Posterior vena cava (tissue), 2 donors: ENCODE results near the gene C3orf52. TPM values are rescaled to one million over a fixed set of nuclear protein-coding genes. Genes with fewer than 3 reads are reported as not detected.

Experiments used
- DNase-seq: peaks from one replicate; pipeline ENCODE4 v3.0.0-alpha.2; 2020; ENCODE audit warnings: low spot score
- intact Hi-C, 2 donors: fragments of 100-400 bp; cut with DNase I; formaldehyde crosslinking; loops; one replicate each; pipeline versions ENCODE4 v1.14.1 to v1.14.2; 2022 to 2023
- total RNA-seq, 2 donors: library from RNA; stranded (reverse); fragmentation: NEBNext Ultra II Directional; extraction: Animal tissue kit (Norgen Biotek cat#: 25700); gene quantifications; one replicate each; pipeline ENCODE4 v1.2.1, GENCODE V29; 2021
- donor health status: DM: yes; HTN: yes; CAD: no.
- donor health status: DM: yes; HTN: yes; CAD: no.

The C3orf52 gene
- total RNA-seq, 2 donors from 2014 or later: 2.1 to 9.9 TPM

- intact Hi-C loops: no loop called here
- no peak for DNase-seq
These were observed 3.0 kb upstream of the C3orf52 start for GRCh38 chr3:112083239-112083638.

GRCh38 chr3:112084980-112085705 is 1.0 kb upstream of the C3orf52 start:
- intact Hi-C loops: no loop called here
- no peak for DNase-seq

GRCh38 chr3:112085735-112086075 is 484 bp upstream of the C3orf52 start:
- DNase-seq: no peak
- intact Hi-C loops: no loop called here

GRCh38 chr3:112086875-112087524 is 811 bp downstream of the C3orf52 start:
- no peak for DNase-seq
- intact Hi-C loops: no loop called here

GRCh38 chr3:112087746-112088145 is 1.6 kb downstream of the C3orf52 start:
- DNase-seq: no peak
- intact Hi-C loops: no loop called here

GRCh38 chr3:112088944-112089343 is 2.8 kb downstream of the C3orf52 start:
- intact Hi-C loops: no loop called here
- DNase-seq: no peak

- DNase-seq: no peak
- intact Hi-C loops: no loop called here
These were observed 4.0 kb downstream of the C3orf52 start for GRCh38 chr3:112089956-112090886.

- no peak for DNase-seq
- intact Hi-C loops: no loop called here
These were observed 4.8 kb downstream of the C3orf52 start for GRCh38 chr3:112090887-112091586.

GRCh38 chr3:112092496-112093179 is 6.4 kb downstream of the C3orf52 start:
- intact Hi-C loops: no loop called here
- no peak for DNase-seq

GRCh38 chr3:112093180-112093522 is 7.0 kb downstream of the C3orf52 start:
- intact Hi-C loops: no loop called here

GRCh38 chr3:112095731-112096130 is 9.5 kb downstream of the C3orf52 start:
- intact Hi-C loops: no loop called here
- DNase-seq: no peak

More at GRCh38 chr3:112093180-112093522, 7.0 kb downstream of the C3orf52 start:
- DNase-seq: no peak

- intact Hi-C loops: no loop called here
- DNase-seq: no peak
These were observed 10.0 kb downstream of the C3orf52 start for GRCh38 chr3:112096176-112096575.

- intact Hi-C loops: no loop called here
- no peak for DNase-seq
These were observed 11.2 kb downstream of the C3orf52 start for GRCh38 chr3:112097378-112097777.

- DNase-seq: no peak
- intact Hi-C loops: no loop called here
These were observed 15.7 kb downstream of the C3orf52 start for GRCh38 chr3:112101916-112102315.

- no peak for DNase-seq
- intact Hi-C loops: no loop called here
These were observed 18.6 kb downstream of the C3orf52 start for GRCh38 chr3:112104774-112105173.

GRCh38 chr3:112109322-112109721 is 23.1 kb downstream of the C3orf52 start:
- intact Hi-C loops: no loop called here
- no peak for DNase-seq

GRCh38 chr3:112111785-112112402 is 25.7 kb downstream of the C3orf52 start:
- intact Hi-C loops: loop anchor here in 1 of 2 donors (10.0 kb wide), 1 partner anchor 413 kb away; no protein-coding TSS in a partner anchor
- no peak for DNase-seq

GRCh38 chr3:112114576-112115160 is 28.5 kb downstream of the C3orf52 start:
- intact Hi-C loops: loop anchor here in 1 of 2 donors (10.0 kb wide), 1 partner anchor 410 kb away; no protein-coding TSS in a partner anchor
- no peak for DNase-seq
